H1 (cell line): ENCODE data around the gene ST8SIA2. TPM values are rescaled to one million over a fixed set of nuclear protein-coding genes. Genes with fewer than 3 reads are reported as not detected.

Experiments used
- JUN ChIP-seq: IDR thresholded peaks from 2 replicates; pipeline ENCODE4 v1.6.1; 2011; ENCODE audit warnings: low read depth, mild to moderate bottlenecking, improper control_type of control experiment, low read length
- SIX5 ChIP-seq: IDR thresholded peaks from 2 replicates; pipeline ENCODE4 v1.6.1; 2011; ENCODE audit warnings: mild to moderate bottlenecking, low read depth, low read length
- SRF ChIP-seq: IDR thresholded peaks from 2 replicates; pipeline ENCODE4 v1.6.1; 2011; ENCODE audit warnings: mild to moderate bottlenecking, low read depth, low read length, moderate library complexity
- polyA plus RNA-seq, 7 experiments: library from polyadenylated mRNA; depleted of rRNA in 3 of 7; stranded (reverse) in 5 of 7; unstranded in 2 of 7; fragments of >200 nt in 5 of 7; fragments of 200-250 nt in 2 of 7; gene quantifications; 1 replicate in 5 of 7; 2 replicates in 1 of 7; 4 replicates in 1 of 7; pipeline versions ENCODE4 v1.2.1 to v1.2.3, GENCODE V29; 2011 to 2013; ENCODE audit warnings: missing spikeins in 2 of 7, mixed read lengths in 2 of 7
- total RNA-seq: library from RNA; stranded (reverse); fragmentation: NEBNext Ultra II Directional; extraction: Animal tissue kit (Norgen Biotek cat#: 25700); gene quantifications from 2 replicates; pipeline ENCODE4 v1.2.1, GENCODE V29; 2021
- TF ChIP-seq, protein P1 (sequence below): fragments of 300-600 bp; sonication (generic); IDR thresholded peaks from 2 replicates; pipeline ENCODE4 v1.7.1; 2012; ENCODE audit warnings: low read length, moderate library complexity, mild to moderate bottlenecking, inconsistent platforms; ENCODE audit not compliant: insufficient replicate concordance
- TF ChIP-seq, protein P2 (sequence below), 3 experiments: IDR thresholded peaks; 1 replicate in 2 of 3; 2 replicates in 1 of 3; pipeline versions ENCODE4 v1.5.1 to v1.6.1; 2011; ENCODE audit warnings: low read length in 3 of 3, mild to moderate bottlenecking in 3 of 3, inconsistent platforms in 2 of 3, low read depth in 1 of 3, moderate library complexity in 1 of 3; ENCODE audit not compliant: insufficient read depth in 1 of 3; ENCODE audit errors: control extremely low read depth in 1 of 3

Gene ST8SIA2
- total and polyA plus RNA-seq, 2 of the 8 experiments (the other 6 are each of a cell fraction or from before 2014, with no cell fraction given) = 3.0 to 4.5 TPM

DNA sequence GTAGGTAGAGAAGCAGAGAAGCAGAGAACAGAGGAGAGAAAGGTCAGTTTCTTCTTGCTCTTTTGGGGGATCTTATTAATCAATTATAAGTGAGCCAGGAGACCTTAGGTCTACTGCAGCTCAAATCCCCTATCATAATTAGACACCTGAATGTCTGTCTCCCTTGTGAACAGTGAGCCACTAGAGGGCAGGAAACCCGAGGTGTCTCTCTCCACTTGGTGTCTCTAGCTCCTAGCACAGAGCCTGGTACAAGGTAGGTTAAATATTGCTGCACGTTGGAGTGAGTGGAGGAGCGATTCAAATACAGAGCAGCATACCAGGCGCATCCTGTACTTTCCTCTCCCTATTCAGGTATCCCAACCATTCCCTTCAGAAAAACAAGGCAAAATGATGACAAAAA is 2.0 kb upstream of the ST8SIA2 start (continued):
- TF ChIP-seq, protein P1, sequence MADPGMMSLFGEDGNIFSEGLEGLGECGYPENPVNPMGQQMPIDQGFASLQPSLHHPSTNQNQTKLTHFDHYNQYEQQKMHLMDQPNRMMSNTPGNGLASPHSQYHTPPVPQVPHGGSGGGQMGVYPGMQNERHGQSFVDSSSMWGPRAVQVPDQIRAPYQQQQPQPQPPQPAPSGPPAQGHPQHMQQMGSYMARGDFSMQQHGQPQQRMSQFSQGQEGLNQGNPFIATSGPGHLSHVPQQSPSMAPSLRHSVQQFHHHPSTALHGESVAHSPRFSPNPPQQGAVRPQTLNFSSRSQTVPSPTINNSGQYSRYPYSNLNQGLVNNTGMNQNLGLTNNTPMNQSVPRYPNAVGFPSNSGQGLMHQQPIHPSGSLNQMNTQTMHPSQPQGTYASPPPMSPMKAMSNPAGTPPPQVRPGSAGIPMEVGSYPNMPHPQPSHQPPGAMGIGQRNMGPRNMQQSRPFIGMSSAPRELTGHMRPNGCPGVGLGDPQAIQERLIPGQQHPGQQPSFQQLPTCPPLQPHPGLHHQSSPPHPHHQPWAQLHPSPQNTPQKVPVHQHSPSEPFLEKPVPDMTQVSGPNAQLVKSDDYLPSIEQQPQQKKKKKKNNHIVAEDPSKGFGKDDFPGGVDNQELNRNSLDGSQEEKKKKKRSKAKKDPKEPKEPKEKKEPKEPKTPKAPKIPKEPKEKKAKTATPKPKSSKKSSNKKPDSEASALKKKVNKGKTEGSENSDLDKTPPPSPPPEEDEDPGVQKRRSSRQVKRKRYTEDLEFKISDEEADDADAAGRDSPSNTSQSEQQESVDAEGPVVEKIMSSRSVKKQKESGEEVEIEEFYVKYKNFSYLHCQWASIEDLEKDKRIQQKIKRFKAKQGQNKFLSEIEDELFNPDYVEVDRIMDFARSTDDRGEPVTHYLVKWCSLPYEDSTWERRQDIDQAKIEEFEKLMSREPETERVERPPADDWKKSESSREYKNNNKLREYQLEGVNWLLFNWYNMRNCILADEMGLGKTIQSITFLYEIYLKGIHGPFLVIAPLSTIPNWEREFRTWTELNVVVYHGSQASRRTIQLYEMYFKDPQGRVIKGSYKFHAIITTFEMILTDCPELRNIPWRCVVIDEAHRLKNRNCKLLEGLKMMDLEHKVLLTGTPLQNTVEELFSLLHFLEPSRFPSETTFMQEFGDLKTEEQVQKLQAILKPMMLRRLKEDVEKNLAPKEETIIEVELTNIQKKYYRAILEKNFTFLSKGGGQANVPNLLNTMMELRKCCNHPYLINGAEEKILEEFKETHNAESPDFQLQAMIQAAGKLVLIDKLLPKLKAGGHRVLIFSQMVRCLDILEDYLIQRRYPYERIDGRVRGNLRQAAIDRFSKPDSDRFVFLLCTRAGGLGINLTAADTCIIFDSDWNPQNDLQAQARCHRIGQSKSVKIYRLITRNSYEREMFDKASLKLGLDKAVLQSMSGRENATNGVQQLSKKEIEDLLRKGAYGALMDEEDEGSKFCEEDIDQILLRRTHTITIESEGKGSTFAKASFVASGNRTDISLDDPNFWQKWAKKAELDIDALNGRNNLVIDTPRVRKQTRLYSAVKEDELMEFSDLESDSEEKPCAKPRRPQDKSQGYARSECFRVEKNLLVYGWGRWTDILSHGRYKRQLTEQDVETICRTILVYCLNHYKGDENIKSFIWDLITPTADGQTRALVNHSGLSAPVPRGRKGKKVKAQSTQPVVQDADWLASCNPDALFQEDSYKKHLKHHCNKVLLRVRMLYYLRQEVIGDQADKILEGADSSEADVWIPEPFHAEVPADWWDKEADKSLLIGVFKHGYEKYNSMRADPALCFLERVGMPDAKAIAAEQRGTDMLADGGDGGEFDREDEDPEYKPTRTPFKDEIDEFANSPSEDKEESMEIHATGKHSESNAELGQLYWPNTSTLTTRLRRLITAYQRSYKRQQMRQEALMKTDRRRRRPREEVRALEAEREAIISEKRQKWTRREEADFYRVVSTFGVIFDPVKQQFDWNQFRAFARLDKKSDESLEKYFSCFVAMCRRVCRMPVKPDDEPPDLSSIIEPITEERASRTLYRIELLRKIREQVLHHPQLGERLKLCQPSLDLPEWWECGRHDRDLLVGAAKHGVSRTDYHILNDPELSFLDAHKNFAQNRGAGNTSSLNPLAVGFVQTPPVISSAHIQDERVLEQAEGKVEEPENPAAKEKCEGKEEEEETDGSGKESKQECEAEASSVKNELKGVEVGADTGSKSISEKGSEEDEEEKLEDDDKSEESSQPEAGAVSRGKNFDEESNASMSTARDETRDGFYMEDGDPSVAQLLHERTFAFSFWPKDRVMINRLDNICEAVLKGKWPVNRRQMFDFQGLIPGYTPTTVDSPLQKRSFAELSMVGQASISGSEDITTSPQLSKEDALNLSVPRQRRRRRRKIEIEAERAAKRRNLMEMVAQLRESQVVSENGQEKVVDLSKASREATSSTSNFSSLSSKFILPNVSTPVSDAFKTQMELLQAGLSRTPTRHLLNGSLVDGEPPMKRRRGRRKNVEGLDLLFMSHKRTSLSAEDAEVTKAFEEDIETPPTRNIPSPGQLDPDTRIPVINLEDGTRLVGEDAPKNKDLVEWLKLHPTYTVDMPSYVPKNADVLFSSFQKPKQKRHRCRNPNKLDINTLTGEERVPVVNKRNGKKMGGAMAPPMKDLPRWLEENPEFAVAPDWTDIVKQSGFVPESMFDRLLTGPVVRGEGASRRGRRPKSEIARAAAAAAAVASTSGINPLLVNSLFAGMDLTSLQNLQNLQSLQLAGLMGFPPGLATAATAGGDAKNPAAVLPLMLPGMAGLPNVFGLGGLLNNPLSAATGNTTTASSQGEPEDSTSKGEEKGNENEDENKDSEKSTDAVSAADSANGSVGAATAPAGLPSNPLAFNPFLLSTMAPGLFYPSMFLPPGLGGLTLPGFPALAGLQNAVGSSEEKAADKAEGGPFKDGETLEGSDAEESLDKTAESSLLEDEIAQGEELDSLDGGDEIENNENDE = no peak
- TF ChIP-seq SIX5 (no peak), SRF (no peak), JUN (no peak)
- TF ChIP-seq, protein P2, sequence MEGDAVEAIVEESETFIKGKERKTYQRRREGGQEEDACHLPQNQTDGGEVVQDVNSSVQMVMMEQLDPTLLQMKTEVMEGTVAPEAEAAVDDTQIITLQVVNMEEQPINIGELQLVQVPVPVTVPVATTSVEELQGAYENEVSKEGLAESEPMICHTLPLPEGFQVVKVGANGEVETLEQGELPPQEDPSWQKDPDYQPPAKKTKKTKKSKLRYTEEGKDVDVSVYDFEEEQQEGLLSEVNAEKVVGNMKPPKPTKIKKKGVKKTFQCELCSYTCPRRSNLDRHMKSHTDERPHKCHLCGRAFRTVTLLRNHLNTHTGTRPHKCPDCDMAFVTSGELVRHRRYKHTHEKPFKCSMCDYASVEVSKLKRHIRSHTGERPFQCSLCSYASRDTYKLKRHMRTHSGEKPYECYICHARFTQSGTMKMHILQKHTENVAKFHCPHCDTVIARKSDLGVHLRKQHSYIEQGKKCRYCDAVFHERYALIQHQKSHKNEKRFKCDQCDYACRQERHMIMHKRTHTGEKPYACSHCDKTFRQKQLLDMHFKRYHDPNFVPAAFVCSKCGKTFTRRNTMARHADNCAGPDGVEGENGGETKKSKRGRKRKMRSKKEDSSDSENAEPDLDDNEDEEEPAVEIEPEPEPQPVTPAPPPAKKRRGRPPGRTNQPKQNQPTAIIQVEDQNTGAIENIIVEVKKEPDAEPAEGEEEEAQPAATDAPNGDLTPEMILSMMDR (IDR thresholded peaks at IDR 0.05; ENCODE audit: control extremely low read depth in 1 of 3, insufficient read depth in 1 of 3, low read depth in 1 of 3, low read length in 3 of 3) = peak; percentile 45 to 82 (median 80)
